ENCODE results near the gene LRRTM4.

DNA sequence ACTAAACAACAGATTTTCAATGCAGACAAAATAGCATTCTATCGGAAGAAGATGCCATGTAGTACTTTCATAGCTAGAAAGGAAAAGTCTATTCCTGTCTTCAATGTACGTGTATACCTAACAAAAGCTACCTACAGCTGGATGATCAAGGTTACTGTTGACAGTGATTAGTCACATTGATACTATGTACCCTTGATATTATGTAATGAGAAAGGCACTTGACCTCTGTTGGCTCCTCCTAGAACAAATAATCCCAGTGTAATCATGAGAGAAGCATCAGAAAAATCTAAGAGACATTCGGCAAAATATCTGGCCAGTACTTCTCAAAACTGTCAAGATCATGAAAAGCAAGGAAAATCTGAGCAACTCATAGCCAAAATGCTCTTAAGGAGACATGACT is 44.4 kb upstream of the LRRTM4 start:
- TF ChIP-seq, protein P1, sequence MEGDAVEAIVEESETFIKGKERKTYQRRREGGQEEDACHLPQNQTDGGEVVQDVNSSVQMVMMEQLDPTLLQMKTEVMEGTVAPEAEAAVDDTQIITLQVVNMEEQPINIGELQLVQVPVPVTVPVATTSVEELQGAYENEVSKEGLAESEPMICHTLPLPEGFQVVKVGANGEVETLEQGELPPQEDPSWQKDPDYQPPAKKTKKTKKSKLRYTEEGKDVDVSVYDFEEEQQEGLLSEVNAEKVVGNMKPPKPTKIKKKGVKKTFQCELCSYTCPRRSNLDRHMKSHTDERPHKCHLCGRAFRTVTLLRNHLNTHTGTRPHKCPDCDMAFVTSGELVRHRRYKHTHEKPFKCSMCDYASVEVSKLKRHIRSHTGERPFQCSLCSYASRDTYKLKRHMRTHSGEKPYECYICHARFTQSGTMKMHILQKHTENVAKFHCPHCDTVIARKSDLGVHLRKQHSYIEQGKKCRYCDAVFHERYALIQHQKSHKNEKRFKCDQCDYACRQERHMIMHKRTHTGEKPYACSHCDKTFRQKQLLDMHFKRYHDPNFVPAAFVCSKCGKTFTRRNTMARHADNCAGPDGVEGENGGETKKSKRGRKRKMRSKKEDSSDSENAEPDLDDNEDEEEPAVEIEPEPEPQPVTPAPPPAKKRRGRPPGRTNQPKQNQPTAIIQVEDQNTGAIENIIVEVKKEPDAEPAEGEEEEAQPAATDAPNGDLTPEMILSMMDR (IDR thresholded peaks at IDR 0.05): no peak
- no peak for TF ChIP-seq POLR2A (IDR thresholded peaks at IDR 0.05)
- TF ChIP-seq POLR2AphosphoS5 (IDR thresholded peaks at IDR 0.05): peak in 2 of 3 donors; percentile 15 to 48
- no peak for TF ChIP-seq EP300 (IDR thresholded peaks at IDR 0.05; ENCODE audit: low read depth)

All from transverse colon (tissue), 4 donors.